ENCODE results near the gene GP5. TPM values are rescaled to one million over a fixed set of nuclear protein-coding genes. Genes with fewer than 3 reads are reported as not detected.

Gene GP5
- total and polyA plus RNA-seq, 9 of the 15 experiments (the other 6 are each of a cell fraction or from before 2014, with no cell fraction given): 0.03 to 0.04 (median 0.04) TPM; not detected in 6

GRCh38 chr3:194350726-194351071, 48.4 kb downstream of the GP5 start:
- ATAC-seq (no peak), FAIRE-seq (no peak), DNase-seq (ENCODE audit: extremely low read depth in 1 of 4, low spot score in 3 of 4) (no peak)
- no peak overlapping the region for H3K9ac ChIP-seq (ENCODE audit: insufficient read depth in 1 of 2, low read depth in 2 of 2, low read length in 2 of 2)
- H3K27me3 ChIP-seq (ENCODE audit: control insufficient read depth in 2 of 2, insufficient read depth in 2 of 2, low read length in 2 of 2): peaks cover 3 to 17% of the 10 kb centered on the region in 2 experiments; a peak in 4 of 5 replicates
- CTCF ChIA-PET (ENCODE audit: low intra/inter-chr PET ratio): no interaction called here
- no peaks in the 10 kb centered on the region for H3K36me3 ChIP-seq (ENCODE audit: control insufficient read depth, insufficient read depth, low read length)
- POLR2A ChIA-PET: interaction anchor here (0.6 kb wide), 1 partner anchor 841 kb away, joined by 4 read pairs; no protein-coding TSS in a partner anchor
- intact Hi-C loops (cut with micrococcal nuclease) (no loop called here), in situ Hi-C loops (cut with MboI) (no loop called here)
- H4K20me1 ChIP-seq (replicated peaks; ENCODE audit: control insufficient read depth, insufficient read depth, low read length): 0 out of 2 replicates have a peak, but pooled peaks cover 3% of the 10 kb centered on the region
- no peak overlapping the region for H3K4me3 ChIP-seq
- no peak overlapping the region for H3K4me2 ChIP-seq (ENCODE audit: insufficient read depth, low read length)
- no peaks in the 10 kb centered on the region for H3K9me3 ChIP-seq (replicated peaks; ENCODE audit: control insufficient read depth, insufficient read depth, low read depth, low read length)
- H3K27ac ChIP-seq (ENCODE audit: extremely low read depth, low read depth, low read length): no peak overlapping the region
- 18% methylated on average over 3 of the region's 3 CpGs for WGBS (ENCODE audit: insufficient coverage, low coverage, missing lambda C conversion rate)
- peaks cover 0 to 11% of the 10 kb centered on the region in 2 experiments; a peak in 2 of 5 replicates for H3K4me1 ChIP-seq (replicated peaks in 1 of 2; ENCODE audit: control insufficient read depth in 2 of 2, insufficient read depth in 2 of 2, low read length in 2 of 2)
- H3K9me1 ChIP-seq (ENCODE audit: control insufficient read depth, insufficient read depth, low read length): no peaks in the 10 kb centered on the region
- BruUV-seq (replicated peaks): no TSS peak
- no peaks in the 10 kb centered on the region for H3K79me2 ChIP-seq (ENCODE audit: control insufficient read depth, insufficient read depth, low read length)
- TF ChIP-seq THRAP3 (IDR thresholded peaks at IDR 0.05; ENCODE audit: borderline replicate concordance) (no peak), NR2F6 (CRISPR knock-in tag; IDR thresholded peaks at IDR 0.05) (no peak), DACH1 (IDR thresholded peaks at IDR 0.05; ENCODE audit: partially characterized antibody) (peak; percentile 58), RHOXF2B (CRISPR knock-in tag; conservative IDR thresholded peaks at IDR 0.05) (no peak), MAFK (IDR thresholded peaks at IDR 0.05; ENCODE audit: low read length) (no peak), ZBTB11 (CRISPR knock-in tag; IDR thresholded peaks at IDR 0.05) (no peak)
- no peak overlapping the region for H2AFZ ChIP-seq (ENCODE audit: low read depth, low read length)

Measured in K562 (cell line).